K562 (cell line): Measurements from ENCODE around the gene PKLR. TPM values are rescaled to one million over a fixed set of nuclear protein-coding genes. Genes with fewer than 3 reads are reported as not detected.
A peak's percentile ranks its signal among the peaks of the same experiment; 100 is the strongest.

Experiments
- ATAC-seq: fragments of 200-7000 bp; cut with Tn5 transposase; 3 replicates; pipeline ENCODE4 v1.9.1; 2020; ENCODE audit warnings: moderate library complexity
- BruUV-seq: library from RNA; stranded (reverse); fragments of 400-500 nt; replicated peaks from 2 replicates; lab custom pipeline; 2021; lab: Mats Ljungman, UMichigan
- CTCF ChIA-PET: fragments of 300-600 bp; formaldehyde crosslinking; extraction: SDS; loops from one replicate; lab custom pipeline; 2021; ENCODE audit warnings: low intra/inter-chr PET ratio; lab: Yijun Ruan, JAX
- POLR2A ChIA-PET: fragments of 300-600, 350-650 bp; sonication (Branson Sonifier 250); formaldehyde crosslinking; extraction: SDS; loops from one replicate; lab custom pipeline; 2021; ENCODE audit warnings: antibody characterized with exemption, inconsistent platforms; lab: Yijun Ruan, JAX
- DNase-seq, 4 experiments: peaks; one replicate each; pipeline versions ENCODE4 v3.0.0 to v3.0.0-alpha.2; 2011 to 2018; ENCODE audit warnings: low spot score in 3 of 4, mixed read lengths in 3 of 4; ENCODE audit errors: extremely low read depth in 1 of 4
- FAIRE-seq: peaks from 2 replicates; lab custom pipeline; 2011; peaks lifted over from hg19 to GRCh38; lab: Jason Lieb, UNC
- H2AFZ ChIP-seq: 2 replicates; pipeline ENCODE4 v1.6.0; 2011; ENCODE audit warnings: low read depth, low read length, control low read depth, inconsistent platforms
- H3K27ac ChIP-seq: fragments of 200-600 bp; 3 replicates; pipeline ENCODE4 v1.8.0; 2011; ENCODE audit warnings: low read depth, mild to moderate bottlenecking, control low read depth, inconsistent platforms, low read length, moderate library complexity, mixed read lengths; ENCODE audit errors: extremely low read depth
- H3K27me3 ChIP-seq, 2 experiments: fragments of 300-600 bp in 1 of 2; 2 replicates in 1 of 2; 3 replicates in 1 of 2; pipeline versions ENCODE4 v1.6.0 to v1.8.0; 2011; ENCODE audit warnings: inconsistent platforms in 2 of 2, low read length in 2 of 2, mild to moderate bottlenecking in 1 of 2, mixed read lengths in 1 of 2, moderate library complexity in 1 of 2; ENCODE audit not compliant: control insufficient read depth in 2 of 2, insufficient read depth in 2 of 2
- H3K36me3 ChIP-seq: fragments of 300-600 bp; 3 replicates; pipeline ENCODE4 v1.8.0; 2011; ENCODE audit warnings: mild to moderate bottlenecking, low read length, inconsistent platforms; ENCODE audit not compliant: control insufficient read depth, insufficient read depth
- H3K4me1 ChIP-seq, 2 experiments: fragments of 200-600 bp in 1 of 2; replicated peaks in 1 of 2; 2 replicates in 1 of 2; 3 replicates in 1 of 2; pipeline versions ENCODE4 v1.5.1 to v1.8.0; 2011; ENCODE audit warnings: inconsistent platforms in 2 of 2, low read length in 2 of 2, mild to moderate bottlenecking in 1 of 2, mixed read lengths in 1 of 2, moderate library complexity in 1 of 2; ENCODE audit not compliant: control insufficient read depth in 2 of 2, insufficient read depth in 2 of 2
- H3K4me2 ChIP-seq: 2 replicates; pipeline ENCODE4 v1.6.1; 2011; ENCODE audit warnings: low read length, control low read depth, inconsistent platforms, mixed read lengths; ENCODE audit not compliant: insufficient read depth
- H3K4me3 ChIP-seq: fragments of 200-600 bp; sonication (generic), shearing (Covaris generic); 2 replicates; pipeline ENCODE4 v1.5.1; 2016; ENCODE audit warnings: control low read depth, inconsistent platforms
- H3K79me2 ChIP-seq: fragments of 200-600 bp; 3 replicates; pipeline ENCODE4 v1.8.0; 2011; ENCODE audit warnings: low read length, inconsistent platforms; ENCODE audit not compliant: control insufficient read depth, insufficient read depth
- H3K9ac ChIP-seq, 2 experiments: 2 replicates each; pipeline versions ENCODE4 v1.6.0 to v1.6.1; 2011; ENCODE audit warnings: low read depth in 2 of 2, low read length in 2 of 2, control low read depth in 1 of 2, inconsistent platforms in 1 of 2, mild to moderate bottlenecking in 1 of 2, mixed read lengths in 1 of 2; ENCODE audit not compliant: insufficient read depth in 1 of 2
- H3K9me1 ChIP-seq: one replicate; pipeline ENCODE4 v1.6.0; 2011; ENCODE audit warnings: inconsistent platforms, mild to moderate bottlenecking, low read length, moderate library complexity; ENCODE audit not compliant: control insufficient read depth, insufficient read depth
- H3K9me3 ChIP-seq: replicated peaks from 2 replicates; pipeline ENCODE4 v1.5.1; 2011; ENCODE audit warnings: low read depth, low read length, inconsistent platforms; ENCODE audit not compliant: control insufficient read depth, insufficient read depth
- H4K20me1 ChIP-seq: replicated peaks from 2 replicates; pipeline ENCODE4 v1.6.1; 2011; ENCODE audit warnings: low read length, inconsistent platforms, mixed read lengths; ENCODE audit not compliant: control insufficient read depth, insufficient read depth
- BRF1 ChIP-seq: IDR thresholded peaks from 3 replicates; pipeline ENCODE4 v1.6.1; 2011; ENCODE audit warnings: borderline replicate concordance, mild to moderate bottlenecking; ENCODE audit not compliant: insufficient read length; ENCODE audit errors: extremely low read depth
- CBX5 ChIP-seq: IDR thresholded peaks from 2 replicates; pipeline ENCODE4 v1.6.1; 2014; ENCODE audit warnings: low read depth, borderline replicate concordance
- CBX8 ChIP-seq: fragments of 200-600 bp; sonication (generic); IDR thresholded peaks from 2 replicates; pipeline ENCODE4 v1.6.1; 2012; ENCODE audit warnings: borderline replicate concordance, mixed run types, low read depth, mild to moderate bottlenecking, moderate library complexity, mixed read lengths, low read length, control low read depth, inconsistent platforms; ENCODE audit not compliant: poor library complexity, severe bottlenecking; ENCODE audit errors: extremely low read depth
- CC2D1A ChIP-seq: fragments of 450-650 bp; IDR thresholded peaks from 2 replicates; pipeline ENCODE4 v1.6.1; 2017; ENCODE audit warnings: mild to moderate bottlenecking
- DNMT1 ChIP-seq: fragments of 450-650 bp; IDR thresholded peaks from 2 replicates; pipeline ENCODE4 v1.6.1; 2016; ENCODE audit warnings: antibody characterized with exemption, mild to moderate bottlenecking
- KLF10 ChIP-seq: fragments of 250-450 bp; sonication (Bioruptor Pico); IDR thresholded peaks from 2 replicates; pipeline ENCODE4 v1.6.1; 2021; ENCODE audit warnings: matching md5 sums
- MXI1 ChIP-seq: IDR thresholded peaks from 2 replicates; pipeline ENCODE4 v1.6.1; 2011; ENCODE audit warnings: low read depth, mild to moderate bottlenecking, improper control_type of control experiment, low read length
- NCOA2 ChIP-seq, 2 experiments: fragments of 450-650 bp; IDR thresholded peaks; 2 replicates each; pipeline ENCODE4 v1.6.1; 2018; ENCODE audit warnings: mild to moderate bottlenecking in 2 of 2, moderate library complexity in 1 of 2; ENCODE audit not compliant: partially characterized antibody in 2 of 2
- RFX7 ChIP-seq: fragments of 250-450 bp; sonication (Bioruptor Pico); IDR thresholded peaks from 2 replicates; pipeline ENCODE4 v1.5.1; 2021; ENCODE audit warnings: mild to moderate bottlenecking
- TEAD2 ChIP-seq: fragments of 450-650 bp; IDR thresholded peaks from 2 replicates; pipeline ENCODE4 v1.6.1; 2016; ENCODE audit warnings: missing genetic modification characterization, control low read depth, missing compliant biosample characterization
- TRIM28 ChIP-seq: fragments of 450-650 bp; IDR thresholded peaks from 2 replicates; pipeline ENCODE4 v1.6.1; 2017
- ZBTB8A ChIP-seq: fragments of 450-650 bp; IDR thresholded peaks from 2 replicates; pipeline ENCODE4 v1.6.1; 2018; ENCODE audit warnings: mild to moderate bottlenecking, moderate library complexity; ENCODE audit not compliant: partially characterized antibody
- ZFPM2 ChIP-seq: fragments of 250-450 bp; sonication (Bioruptor Pico); IDR thresholded peaks from 2 replicates; pipeline ENCODE4 v1.5.1; 2022; ENCODE audit warnings: mild to moderate bottlenecking
- WGBS: fragments of 100-300 bp; shearing (Covaris generic); methylation state at CpG from one replicate; pipeline ENCODE4 v1.1.6; 2016; ENCODE audit warnings: low coverage, mixed read lengths; ENCODE audit not compliant: insufficient coverage; ENCODE audit errors: missing lambda C conversion rate; 5-methylcytosine and 5-hydroxymethylcytosine counted together
- in situ Hi-C: fragments of 300-500 bp; cut with MboI; formaldehyde crosslinking; loops from 4 replicates; pipeline ENCODE4 v1.15.0; 2018; ENCODE audit warnings: inconsistent platforms, mixed read lengths
- intact Hi-C: fragments of 100-400 bp; cut with micrococcal nuclease; formaldehyde crosslinking; loops from 2 replicates; pipeline ENCODE4 v1.14.2; 2022
- polyA plus RNA-seq, 8 experiments: library from polyadenylated mRNA; depleted of rRNA in 4 of 8; stranded (reverse) in 5 of 8; unstranded in 3 of 8; fragments of >200 nt; fragmentation: Nextera tagmentation in 2 of 8; fragmentation: Illumina TruSeq in 1 of 8; extraction: Ambion mirVana in 2 of 8; extraction: Trizol in 1 of 8; gene quantifications; 2 replicates each; pipeline versions ENCODE4 v1.2.1 to v1.2.3, GENCODE V29; 2011 to 2014; ENCODE audit warnings: inconsistent platforms in 1 of 8, missing spikeins in 1 of 8
- total RNA-seq, 7 experiments: library from RNA; depleted of rRNA in 6 of 7; stranded (reverse); fragments of >200 nt in 6 of 7; fragmentation: Illumina TruSeq in 2 of 7; extraction: Trizol in 2 of 7; gene quantifications; 2 replicates each; pipeline versions ENCODE4 v1.2.1 to v1.2.3, GENCODE V29; 2011 to 2021; ENCODE audit warnings: low replicate concordance in 1 of 7
- TF ChIP-seq, protein P1 (sequence below): fragments of 450-650 bp; conservative IDR thresholded peaks from 2 replicates; pipeline ENCODE4 v1.6.1; 2016; ENCODE audit warnings: missing genetic modification characterization, low read depth, mild to moderate bottlenecking, control low read depth, missing compliant biosample characterization
- TF ChIP-seq, protein P2 (sequence below): sonication (generic); formaldehyde crosslinking; IDR thresholded peaks from 2 replicates; pipeline ENCODE4 v1.8.1; 2023; ENCODE audit warnings: missing genetic modification reagents, mild to moderate bottlenecking, borderline replicate concordance

PKLR gene
- total and polyA plus RNA-seq, 9 of the 15 experiments (the other 6 are each of a cell fraction or from before 2014, with no cell fraction given) = 10.7 to 78.4 (median 38.2) TPM

DNA sequence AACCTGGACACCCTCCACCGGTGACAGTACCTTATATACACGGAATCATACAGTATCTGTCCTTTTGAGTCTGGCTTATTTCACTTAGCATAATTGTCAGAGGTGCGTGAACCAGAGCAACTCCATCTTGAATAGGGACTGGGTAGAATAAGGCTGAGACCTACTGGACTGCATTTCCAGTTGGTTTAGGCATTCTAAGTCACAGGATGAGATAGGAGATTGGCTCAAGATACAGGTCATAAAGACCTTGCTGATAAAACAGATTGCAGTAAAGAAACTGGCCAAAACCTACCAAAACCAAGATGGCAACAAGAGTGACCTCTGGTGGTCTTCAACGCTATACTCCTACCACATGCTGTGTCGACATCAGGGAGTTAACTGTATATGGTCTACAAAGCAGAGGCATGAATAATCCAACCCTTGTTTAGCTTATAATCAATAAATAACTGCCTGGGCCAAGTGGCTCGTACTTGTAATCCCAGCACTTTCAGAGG lies 6.1 kb upstream of the PKLR start (continued):
- TF ChIP-seq DNMT1 (no peak), ZBTB8A (no peak), ZFPM2 (CRISPR knock-in tag) (peak; percentile 81; the same call in 1 of the 2 replicates), CBX5 (no peak)
- TF ChIP-seq, protein P1, sequence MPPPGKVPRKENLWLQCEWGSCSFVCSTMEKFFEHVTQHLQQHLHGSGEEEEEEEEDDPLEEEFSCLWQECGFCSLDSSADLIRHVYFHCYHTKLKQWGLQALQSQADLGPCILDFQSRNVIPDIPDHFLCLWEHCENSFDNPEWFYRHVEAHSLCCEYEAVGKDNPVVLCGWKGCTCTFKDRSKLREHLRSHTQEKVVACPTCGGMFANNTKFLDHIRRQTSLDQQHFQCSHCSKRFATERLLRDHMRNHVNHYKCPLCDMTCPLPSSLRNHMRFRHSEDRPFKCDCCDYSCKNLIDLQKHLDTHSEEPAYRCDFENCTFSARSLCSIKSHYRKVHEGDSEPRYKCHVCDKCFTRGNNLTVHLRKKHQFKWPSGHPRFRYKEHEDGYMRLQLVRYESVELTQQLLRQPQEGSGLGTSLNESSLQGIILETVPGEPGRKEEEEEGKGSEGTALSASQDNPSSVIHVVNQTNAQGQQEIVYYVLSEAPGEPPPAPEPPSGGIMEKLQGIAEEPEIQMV (tag) = peak; percentile 92

DNA sequence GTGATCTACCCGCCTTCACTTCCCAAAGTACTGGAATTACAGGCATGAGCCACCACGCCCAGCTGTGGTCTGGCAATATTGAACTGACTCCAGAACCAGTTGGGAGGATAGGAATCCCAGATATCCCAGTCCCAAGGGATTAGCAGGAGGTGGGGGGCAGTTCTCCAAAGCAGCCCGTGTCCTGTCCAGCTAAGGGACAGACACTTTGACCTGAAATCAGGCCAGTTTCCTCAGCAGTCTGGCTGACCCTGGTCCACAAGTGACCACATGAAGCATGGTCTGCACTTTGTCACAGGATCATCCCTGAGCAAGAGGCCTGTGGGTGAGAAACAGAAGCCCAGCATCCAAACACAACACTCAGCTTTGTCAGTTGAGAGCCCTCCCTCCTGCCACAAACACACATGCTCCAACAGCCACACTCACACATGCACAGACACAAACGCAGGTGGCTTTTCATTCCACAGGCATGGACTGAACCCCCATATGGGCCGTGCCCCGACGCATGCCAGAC lies 4.7 kb upstream of the PKLR start:
- BruUV-seq = no TSS peak
- Histone ChIP-seq H4K20me1 (no peaks in the 10 kb centered on the region), H3K36me3 (peaks cover 13% of the 10 kb centered on the region; the same call in 1 of the 3 replicates), H3K9ac (peak overlapping the region in 1 of 2 experiments; percentile 80; a peak in 2 of 4 replicates), H3K27me3 (no peaks in the 10 kb centered on the region), H3K79me2 (peaks cover 33% of the 10 kb centered on the region), H3K4me2 (no peak overlapping the region), H3K4me1 (peaks cover 22 to 37% of the 10 kb centered on the region in 2 experiments; a peak in 4 of 5 replicates), H3K4me3 (no peak overlapping the region), H3K9me3 (no peaks in the 10 kb centered on the region), H3K9me1 (no peaks in the 10 kb centered on the region), H2AFZ (peak overlapping the region; percentile 58), H3K27ac (no peak overlapping the region; the same call in 2 of the 3 replicates)
- CTCF ChIA-PET = interaction anchor here (1.2 kb wide), 1 partner anchor 55 kb away, joined by 4 read pairs; no protein-coding TSS in a partner anchor
- in situ Hi-C loops (loop anchor here (25.0 kb wide), 1 partner anchor 1431 kb away; the partner anchor contains the start of genes ISG20L2, METTL25B and MRPL24), intact Hi-C loops (no loop called here)
- FAIRE-seq = no peak
- no peak for DNase-seq
- WGBS = 60% methylated on average over 7 of the region's 7 CpGs
- ATAC-seq = no peak
- POLR2A ChIA-PET = interaction anchor here (1.0 to 1.5 kb wide), 7 partner anchors 12 to 55 kb away, joined by 3 to 4 read pairs (median 3); partner anchors contain the start of gene RUSC1
- TF ChIP-seq BRF1 (no peak), KLF10 (CRISPR knock-in tag) (no peak), TEAD2 (tag) (no peak), MXI1 (no peak), TRIM28 (no peak), CBX8 (no peak), CC2D1A (no peak), RFX7 (CRISPR knock-in tag) (no peak), NCOA2 (IDR thresholded peaks at IDR 0.05; ENCODE audit: partially characterized antibody in 2 of 2) (no peak)
- TF ChIP-seq, protein P2, sequence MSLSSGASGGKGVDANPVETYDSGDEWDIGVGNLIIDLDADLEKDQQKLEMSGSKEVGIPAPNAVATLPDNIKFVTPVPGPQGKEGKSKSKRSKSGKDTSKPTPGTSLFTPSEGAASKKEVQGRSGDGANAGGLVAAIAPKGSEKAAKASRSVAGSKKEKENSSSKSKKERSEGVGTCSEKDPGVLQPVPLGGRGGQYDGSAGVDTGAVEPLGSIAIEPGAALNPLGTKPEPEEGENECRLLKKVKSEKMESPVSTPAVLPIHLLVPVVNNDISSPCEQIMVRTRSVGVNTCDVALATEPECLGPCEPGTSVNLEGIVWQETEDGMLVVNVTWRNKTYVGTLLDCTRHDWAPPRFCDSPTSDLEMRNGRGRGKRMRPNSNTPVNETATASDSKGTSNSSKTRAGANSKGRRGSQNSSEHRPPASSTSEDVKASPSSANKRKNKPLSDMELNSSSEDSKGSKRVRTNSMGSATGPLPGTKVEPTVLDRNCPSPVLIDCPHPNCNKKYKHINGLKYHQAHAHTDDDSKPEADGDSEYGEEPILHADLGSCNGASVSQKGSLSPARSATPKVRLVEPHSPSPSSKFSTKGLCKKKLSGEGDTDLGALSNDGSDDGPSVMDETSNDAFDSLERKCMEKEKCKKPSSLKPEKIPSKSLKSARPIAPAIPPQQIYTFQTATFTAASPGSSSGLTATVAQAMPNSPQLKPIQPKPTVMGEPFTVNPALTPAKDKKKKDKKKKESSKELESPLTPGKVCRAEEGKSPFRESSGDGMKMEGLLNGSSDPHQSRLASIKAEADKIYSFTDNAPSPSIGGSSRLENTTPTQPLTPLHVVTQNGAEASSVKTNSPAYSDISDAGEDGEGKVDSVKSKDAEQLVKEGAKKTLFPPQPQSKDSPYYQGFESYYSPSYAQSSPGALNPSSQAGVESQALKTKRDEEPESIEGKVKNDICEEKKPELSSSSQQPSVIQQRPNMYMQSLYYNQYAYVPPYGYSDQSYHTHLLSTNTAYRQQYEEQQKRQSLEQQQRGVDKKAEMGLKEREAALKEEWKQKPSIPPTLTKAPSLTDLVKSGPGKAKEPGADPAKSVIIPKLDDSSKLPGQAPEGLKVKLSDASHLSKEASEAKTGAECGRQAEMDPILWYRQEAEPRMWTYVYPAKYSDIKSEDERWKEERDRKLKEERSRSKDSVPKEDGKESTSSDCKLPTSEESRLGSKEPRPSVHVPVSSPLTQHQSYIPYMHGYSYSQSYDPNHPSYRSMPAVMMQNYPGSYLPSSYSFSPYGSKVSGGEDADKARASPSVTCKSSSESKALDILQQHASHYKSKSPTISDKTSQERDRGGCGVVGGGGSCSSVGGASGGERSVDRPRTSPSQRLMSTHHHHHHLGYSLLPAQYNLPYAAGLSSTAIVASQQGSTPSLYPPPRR (CRISPR knock-in tag) = no peak
